A549 (cell line): ENCODE measurements around the gene HDAC3.

Experiments
- CBX2 ChIP-seq: fragments of 200-600 bp; sonication (generic); IDR thresholded peaks from 2 replicates; pipeline ENCODE4 v1.6.1; 2016; ENCODE audit warnings: low read depth, mild to moderate bottlenecking, borderline replicate concordance
- CEBPB ChIP-seq, 2 experiments: fragments of >200 bp in 1 of 2; sonication (Bioruptor Twin) in 1 of 2; formaldehyde crosslinking in 1 of 2; IDR thresholded peaks; 2 replicates each; pipeline ENCODE4 v1.6.1; 2012 to 2016
- CTCF ChIP-seq: fragments of >200 bp; sonication (Bioruptor Twin); formaldehyde crosslinking; IDR thresholded peaks from 3 replicates; pipeline ENCODE4 v1.5.1; 2016
- KDM1A ChIP-seq: fragments of 200-600 bp; sonication (generic); IDR thresholded peaks from 2 replicates; pipeline ENCODE4 v1.6.1; 2016; ENCODE audit warnings: low read depth, mild to moderate bottlenecking
- PBX3 ChIP-seq: IDR thresholded peaks from 2 replicates; pipeline ENCODE4 v1.6.1; 2012
- POLR2A ChIP-seq: IDR thresholded peaks from 2 replicates; pipeline ENCODE4 v1.6.1; 2012; ENCODE audit warnings: mild to moderate bottlenecking, low read length
- TP53 ChIP-seq: fragments of 250-450 bp; sonication (Bioruptor Pico); IDR thresholded peaks from 2 replicates; pipeline ENCODE4 v1.5.0; 2021; ENCODE audit warnings: mild to moderate bottlenecking, moderate library complexity
- ZFP36 ChIP-seq: fragments of 450-650 bp; IDR thresholded peaks from 2 replicates; pipeline ENCODE4 v1.6.1; 2014; ENCODE audit warnings: borderline replicate concordance; ENCODE audit not compliant: partially characterized antibody

- TF ChIP-seq CBX2 (no peak), PBX3 (no peak), POLR2A (no peak), CTCF (no peak), CEBPB (IDR thresholded peaks at IDR 0.05) (no peak), ZFP36 (no peak), KDM1A (no peak), TP53 (CRISPR knock-in tag) (no peak)
Observed at GRCh38 chr5:141598391-141599345, 38.0 kb downstream of the HDAC3 start.
